ENCODE results near the gene ABCA3. TPM values are rescaled to one million over a fixed set of nuclear protein-coding genes. Genes with fewer than 3 reads are reported as not detected.

ABCA3 gene
- total RNA-seq, 1 donor from 2014 or later = 13.6 TPM

GRCh38 chr16:2284797-2285576 is 55.5 kb downstream of the ABCA3 start:
- intact Hi-C loops (cut with DNase I) = no loop called here
- DNase-seq (ENCODE audit: low spot score) = no peak

GRCh38 chr16:2284001-2284770 is 56.3 kb downstream of the ABCA3 start:
- DNase-seq (ENCODE audit: low spot score) = no peak
- intact Hi-C loops (cut with DNase I) = no loop called here

GRCh38 chr16:2282866-2283555 is 57.5 kb downstream of the ABCA3 start:
- no peak for DNase-seq (ENCODE audit: low spot score)
- intact Hi-C loops (cut with DNase I) = no loop called here

- no peak for DNase-seq (ENCODE audit: low spot score)
- intact Hi-C loops (cut with DNase I) = no loop called here
Observed at GRCh38 chr16:2282262-2282661, 58.3 kb downstream of the ABCA3 start.

GRCh38 chr16:2280981-2281542 is 59.5 kb downstream of the ABCA3 start:
- intact Hi-C loops (cut with DNase I) = no loop called here
- no peak for DNase-seq (ENCODE audit: low spot score)

- intact Hi-C loops (cut with DNase I) = no loop called here
- DNase-seq (ENCODE audit: low spot score) = no peak
Observed at GRCh38 chr16:2280461-2280860, 60.1 kb downstream of the ABCA3 start.

- no peak for DNase-seq (ENCODE audit: low spot score)
- intact Hi-C loops (cut with DNase I) = no loop called here
Observed at GRCh38 chr16:2278956-2279800, 61.4 kb downstream of the ABCA3 start.

- intact Hi-C loops (cut with DNase I) = no loop called here
- no peak for DNase-seq (ENCODE audit: low spot score)
Observed at GRCh38 chr16:2278272-2278608, 62.3 kb downstream of the ABCA3 start.

- DNase-seq (ENCODE audit: low spot score) = no peak
Observed at GRCh38 chr16:2277466-2278271, 62.9 kb downstream of the ABCA3 start.

GRCh38 chr16:2276368-2277195 is 63.9 kb downstream of the ABCA3 start:
- intact Hi-C loops (cut with DNase I) = no loop called here
- no peak for DNase-seq (ENCODE audit: low spot score)

More at GRCh38 chr16:2277466-2278271, 62.9 kb downstream of the ABCA3 start:
- intact Hi-C loops (cut with DNase I) = no loop called here

- intact Hi-C loops (cut with DNase I) = no loop called here
- DNase-seq (ENCODE audit: low spot score) = no peak
Observed at GRCh38 chr16:2275476-2276367, 64.8 kb downstream of the ABCA3 start.

- intact Hi-C loops (cut with DNase I) = no loop called here
- no peak for DNase-seq (ENCODE audit: low spot score)
Observed at GRCh38 chr16:2273931-2274330, 66.6 kb downstream of the ABCA3 start.

GRCh38 chr16:2273484-2273883 is 67.0 kb downstream of the ABCA3 start:
- no peak for DNase-seq (ENCODE audit: low spot score)
- intact Hi-C loops (cut with DNase I) = no loop called here

- DNase-seq (ENCODE audit: low spot score) = no peak
- intact Hi-C loops (cut with DNase I) = no loop called here
Observed at GRCh38 chr16:2271848-2272461, 68.6 kb downstream of the ABCA3 start.

- intact Hi-C loops (cut with DNase I) = no loop called here
- no peak for DNase-seq (ENCODE audit: low spot score)
Observed at GRCh38 chr16:2270588-2271470, 69.7 kb downstream of the ABCA3 start.

Data from cardiac septum (tissue), 1 donor.